Transverse colon (tissue), 4 donors: ENCODE results near the gene MGAT5. TPM values are rescaled to one million over a fixed set of nuclear protein-coding genes. Genes with fewer than 3 reads are reported as not detected.

ENCODE experiments used
- DNase-seq: peaks from one replicate; pipeline ENCODE4 v3.0.0-alpha.2; 2019
- H3K27ac ChIP-seq, 4 donors: fragments of 200-600 bp; sonication (generic); 2 replicates each; pipeline ENCODE4 v1.5.1; 2016 to 2018; ENCODE audit warnings: inconsistent platforms in 4 of 4
- H3K27me3 ChIP-seq: fragments of 200-600 bp; sonication (generic); 2 replicates; pipeline ENCODE4 v1.5.1; 2017; ENCODE audit warnings: inconsistent platforms
- H3K36me3 ChIP-seq, 4 donors: fragments of 200-600 bp; sonication (generic); 2 replicates each; pipeline ENCODE4 v1.5.1; 2017 to 2019; ENCODE audit warnings: inconsistent platforms in 4 of 4
- H3K4me1 ChIP-seq, 4 donors: fragments of 200-600 bp; sonication (generic); 2 replicates each; pipeline ENCODE4 v1.5.1; 2017 to 2020; ENCODE audit warnings: inconsistent platforms in 4 of 4
- H3K4me3 ChIP-seq, 4 donors: fragments of 200-600 bp; sonication (generic); 1 replicate in 1 of 4; 2 replicates in 3 of 4; pipeline versions ENCODE4 v1.5.1 to v1.6.1; 2017 to 2019; ENCODE audit warnings: inconsistent platforms in 4 of 4
- H3K9me3 ChIP-seq, 2 donors: fragments of 200-600 bp; sonication (generic); 2 replicates each; pipeline ENCODE4 v1.5.1; 2017 to 2019; ENCODE audit warnings: inconsistent platforms in 2 of 2
- EP300 ChIP-seq: sonication (generic); formaldehyde crosslinking; IDR thresholded peaks from one replicate; pipeline ENCODE4 v1.6.1; 2017; ENCODE audit warnings: antibody characterized with exemption, low read depth
- POLR2A ChIP-seq: fragments of 450-650 bp; IDR thresholded peaks from one replicate; pipeline ENCODE4 v1.6.1; 2016; ENCODE audit warnings: antibody characterized with exemption, mild to moderate bottlenecking, moderate library complexity
- POLR2AphosphoS5 ChIP-seq, 3 donors: sonication (generic); formaldehyde crosslinking; IDR thresholded peaks; one replicate each; pipeline ENCODE4 v1.6.1; 2016; ENCODE audit warnings: antibody characterized with exemption in 3 of 3
- WGBS, 2 donors: methylation state at CpG; one replicate each; pipeline ENCODE4 v1.1.5; 2018; ENCODE audit warnings: low coverage in 1 of 2; 5-methylcytosine and 5-hydroxymethylcytosine counted together
- in situ Hi-C, 4 donors: fragments of 200-750 bp; cut with MboI; loops; one replicate each; pipeline versions ENCODE4 v1.15.0 to v1.15.1; 2017; ENCODE audit warnings: low sequenced_read_pairs in 3 of 4, low pct_ligation_motif_present in 1 of 4, low pct_unique_long_range_greater_than_20kb in 1 of 4
- intact Hi-C: fragments of 100-400 bp; cut with DNase I; formaldehyde crosslinking; loops from one replicate; pipeline ENCODE4 v1.15.1; 2023; ENCODE audit warnings: low total_unique reads
- total RNA-seq, 4 donors: library from RNA; depleted of rRNA; stranded (reverse); fragments of >200 nt; gene quantifications; one replicate each; pipeline ENCODE4 v1.1.0, GENCODE V29; 2016
- TF ChIP-seq, protein P1 (sequence below), 5 experiments: fragments of 200-600 bp in 3 of 5; fragments of 450-650 bp in 2 of 5; sonication (generic) in 3 of 5; IDR thresholded peaks; 1 replicate in 2 of 5; 2 replicates in 3 of 5; pipeline ENCODE4 v1.5.1; 2016 to 2017; ENCODE audit warnings: antibody characterized with exemption in 5 of 5, inconsistent platforms in 3 of 5, mild to moderate bottlenecking in 2 of 5, moderate library complexity in 1 of 5

MGAT5 gene
- total RNA-seq, 4 donors from 2014 or later = 23.6 to 67.6 (median 55.2) TPM

DNA sequence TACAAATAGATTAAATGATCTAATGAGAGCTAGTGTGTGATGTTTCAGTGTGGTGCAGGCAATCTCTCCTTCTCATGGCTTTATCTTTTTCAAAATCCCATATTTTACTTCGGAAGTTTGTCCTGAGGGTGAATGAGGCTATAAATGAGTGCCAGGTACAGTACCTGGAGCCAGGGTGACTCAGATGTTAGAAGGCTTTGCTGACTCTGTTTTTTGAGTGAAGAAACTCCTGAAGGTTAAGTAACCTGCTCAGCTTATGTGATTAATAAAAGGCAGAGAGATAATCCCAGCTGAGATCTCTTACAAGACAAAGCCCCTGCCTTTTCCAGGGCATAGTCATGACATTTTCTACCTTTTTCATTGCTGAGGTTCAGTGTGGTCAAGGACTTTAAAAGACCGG lies 52.6 kb downstream of the MGAT5 start:
- intact Hi-C loops = no loop called here
- H3K27ac ChIP-seq = no peak overlapping the region
- no peaks in the 10 kb centered on the region for H3K9me3 ChIP-seq
- peaks cover 0 to 7% (median 5%) of the 10 kb centered on the region in 4 donors for H3K4me1 ChIP-seq
- H3K36me3 ChIP-seq = no peaks in the 10 kb centered on the region
- in situ Hi-C loops = no loop called here
- TF ChIP-seq, protein P1, sequence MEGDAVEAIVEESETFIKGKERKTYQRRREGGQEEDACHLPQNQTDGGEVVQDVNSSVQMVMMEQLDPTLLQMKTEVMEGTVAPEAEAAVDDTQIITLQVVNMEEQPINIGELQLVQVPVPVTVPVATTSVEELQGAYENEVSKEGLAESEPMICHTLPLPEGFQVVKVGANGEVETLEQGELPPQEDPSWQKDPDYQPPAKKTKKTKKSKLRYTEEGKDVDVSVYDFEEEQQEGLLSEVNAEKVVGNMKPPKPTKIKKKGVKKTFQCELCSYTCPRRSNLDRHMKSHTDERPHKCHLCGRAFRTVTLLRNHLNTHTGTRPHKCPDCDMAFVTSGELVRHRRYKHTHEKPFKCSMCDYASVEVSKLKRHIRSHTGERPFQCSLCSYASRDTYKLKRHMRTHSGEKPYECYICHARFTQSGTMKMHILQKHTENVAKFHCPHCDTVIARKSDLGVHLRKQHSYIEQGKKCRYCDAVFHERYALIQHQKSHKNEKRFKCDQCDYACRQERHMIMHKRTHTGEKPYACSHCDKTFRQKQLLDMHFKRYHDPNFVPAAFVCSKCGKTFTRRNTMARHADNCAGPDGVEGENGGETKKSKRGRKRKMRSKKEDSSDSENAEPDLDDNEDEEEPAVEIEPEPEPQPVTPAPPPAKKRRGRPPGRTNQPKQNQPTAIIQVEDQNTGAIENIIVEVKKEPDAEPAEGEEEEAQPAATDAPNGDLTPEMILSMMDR (IDR thresholded peaks at IDR 0.05) = no peak
- TF ChIP-seq EP300 = no peak
- TF ChIP-seq POLR2AphosphoS5 (IDR thresholded peaks at IDR 0.05) = no peak
- TF ChIP-seq POLR2A = no peak
- H3K4me3 ChIP-seq = no peak overlapping the region
- 90 to 100% methylated on average over 2 of the region's 2 CpGs for WGBS, 2 donors
- no peak for DNase-seq
- no peaks in the 10 kb centered on the region for H3K27me3 ChIP-seq

DNA sequence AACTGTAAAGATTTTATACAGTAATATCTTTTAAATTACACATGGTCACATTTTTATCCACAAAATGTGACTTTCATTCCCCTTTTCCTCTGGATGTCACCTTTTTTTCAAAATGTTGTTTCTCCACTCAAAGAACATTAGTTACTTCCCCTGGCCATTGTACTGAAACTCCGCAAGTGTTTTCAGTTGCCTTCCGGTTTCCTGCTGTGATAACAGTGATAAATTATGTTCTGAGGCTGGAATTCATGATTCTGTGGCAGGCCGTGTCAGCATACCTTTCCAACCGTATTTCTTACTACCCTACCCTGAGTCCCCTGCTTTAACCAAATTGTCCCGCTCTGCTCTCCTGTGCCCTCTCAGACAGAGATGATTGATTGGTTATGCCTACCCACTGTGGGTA lies 53.5 kb downstream of the MGAT5 start:
- H3K4me3 ChIP-seq = no peak overlapping the region
- WGBS, 2 donors = 83 to 87% methylated on average over 5 of the region's 5 CpGs
- no peaks in the 10 kb centered on the region for H3K27me3 ChIP-seq
- in situ Hi-C loops (no loop called here), intact Hi-C loops (no loop called here)
- no peaks in the 10 kb centered on the region for H3K9me3 ChIP-seq
- DNase-seq = no peak
- TF ChIP-seq, protein P1 (IDR thresholded peaks at IDR 0.05) = no peak
- TF ChIP-seq POLR2A (no peak), EP300 (no peak), POLR2AphosphoS5 (IDR thresholded peaks at IDR 0.05) (no peak)
- no peaks in the 10 kb centered on the region for H3K36me3 ChIP-seq
- no peak overlapping the region for H3K27ac ChIP-seq
- H3K4me1 ChIP-seq = no peaks in the 10 kb centered on the region

DNA sequence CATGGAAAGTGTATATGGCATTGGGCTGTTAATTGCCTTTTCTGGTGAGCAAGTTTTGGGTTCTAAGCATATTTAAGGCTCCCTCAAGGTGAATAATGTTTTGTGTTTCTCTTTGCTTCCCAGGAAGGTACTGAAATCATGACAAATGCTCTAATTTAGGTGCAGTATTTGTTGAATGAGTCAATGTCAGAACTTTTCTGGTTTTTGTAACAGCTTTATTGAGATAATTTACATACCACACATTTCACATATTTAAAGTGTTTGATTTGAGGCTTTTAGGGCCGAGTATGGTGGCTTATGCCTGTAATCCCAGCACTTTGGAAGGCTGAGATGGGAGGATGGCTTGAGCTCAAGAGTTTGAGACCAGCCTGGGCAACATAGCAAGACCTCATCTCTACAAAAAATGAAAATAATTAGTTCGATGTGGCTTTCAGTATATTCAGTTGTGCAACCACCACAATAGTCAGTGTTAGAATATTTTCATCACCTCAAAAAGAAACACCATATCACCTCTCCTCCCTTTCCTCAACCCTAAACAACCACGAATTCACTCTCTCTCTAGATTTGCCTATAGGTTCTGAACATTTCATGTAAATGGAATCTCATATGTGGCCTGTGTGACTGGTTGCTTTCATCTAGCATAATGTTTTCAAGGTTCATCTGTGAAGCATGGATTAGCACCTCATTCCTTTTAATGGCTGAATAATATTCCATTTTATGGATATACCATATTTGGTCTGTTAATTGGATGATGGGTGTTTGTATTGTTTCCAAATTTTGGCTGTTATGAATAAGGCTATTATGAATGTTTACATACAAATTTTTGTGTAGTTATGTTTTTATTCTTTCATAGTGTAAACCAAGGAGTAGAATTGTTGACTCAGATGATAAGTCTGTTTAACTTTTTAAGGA lies 54.9 kb downstream of the MGAT5 start:
- in situ Hi-C loops (no loop called here), intact Hi-C loops (no loop called here)
- WGBS, 2 donors = 76 to 82% methylated on average over 3 of the region's 3 CpGs
- no peaks in the 10 kb centered on the region for H3K4me1 ChIP-seq
- H3K27ac ChIP-seq = no peak overlapping the region
- no peaks in the 10 kb centered on the region for H3K27me3 ChIP-seq
- no peaks in the 10 kb centered on the region for H3K36me3 ChIP-seq
- no peak for DNase-seq
- no peak overlapping the region for H3K4me3 ChIP-seq
- no peak for TF ChIP-seq POLR2A
- TF ChIP-seq, protein P1 (IDR thresholded peaks at IDR 0.05) = no peak
- no peak for TF ChIP-seq EP300
- TF ChIP-seq POLR2AphosphoS5 (IDR thresholded peaks at IDR 0.05) = no peak
- no peaks in the 10 kb centered on the region for H3K9me3 ChIP-seq

DNA sequence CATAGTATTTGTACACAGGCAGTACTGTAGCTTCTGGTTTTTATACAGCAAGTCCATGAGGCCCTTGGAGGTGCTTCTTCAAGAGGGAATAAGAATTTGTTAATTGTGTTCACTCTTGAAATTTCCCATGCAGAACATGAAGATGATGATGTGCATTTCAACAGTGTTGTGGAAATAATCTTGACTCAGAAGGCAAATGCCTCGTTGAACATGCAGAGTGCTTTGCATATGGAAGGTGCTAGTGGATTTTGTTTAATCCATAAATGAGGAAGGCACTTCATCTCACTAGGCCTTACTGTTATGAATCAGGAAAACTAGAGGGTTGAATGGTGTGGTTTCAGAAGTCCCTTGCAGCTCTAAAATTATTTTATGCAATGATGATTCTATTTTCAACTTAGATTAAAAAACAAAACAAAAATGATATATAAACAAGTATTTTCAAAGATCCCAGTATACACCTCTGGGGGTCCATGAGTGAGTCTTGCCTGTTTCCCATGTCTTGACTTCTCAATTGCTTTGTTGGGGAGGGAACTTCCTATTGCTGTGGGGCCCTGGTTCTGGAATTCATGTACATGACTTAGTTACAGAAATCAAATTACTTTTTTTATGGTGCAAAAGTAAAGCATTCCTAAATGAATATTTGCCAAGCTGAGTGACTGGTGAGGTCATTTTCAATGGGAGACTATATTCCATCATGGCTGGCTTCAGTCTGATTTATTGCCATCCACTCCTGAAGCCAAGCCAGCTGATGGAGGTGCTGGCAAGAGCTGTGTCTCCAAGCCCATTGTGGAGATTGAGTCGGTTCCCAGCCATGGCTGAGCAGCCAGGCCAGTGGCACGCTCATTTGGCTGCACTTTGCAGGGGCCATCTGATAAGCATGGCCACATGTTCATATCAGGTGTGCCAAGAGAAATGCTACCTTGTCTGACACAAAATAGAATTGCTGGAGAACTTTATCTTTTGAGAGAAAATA lies 56.5 kb downstream of the MGAT5 start:
- TF ChIP-seq EP300 (no peak), POLR2AphosphoS5 (IDR thresholded peaks at IDR 0.05) (no peak), POLR2A (no peak)
- TF ChIP-seq, protein P1 (IDR thresholded peaks at IDR 0.05) = no peak
- Histone ChIP-seq H3K27ac (no peak overlapping the region), H3K4me1 (peaks cover 0 to 8% (median 0%) of the 10 kb centered on the region in 4 donors), H3K27me3 (no peaks in the 10 kb centered on the region), H3K9me3 (no peaks in the 10 kb centered on the region), H3K36me3 (no peaks in the 10 kb centered on the region), H3K4me3 (no peak overlapping the region)
- intact Hi-C loops (no loop called here), in situ Hi-C loops (no loop called here)
- WGBS, 2 donors = 80 to 81% methylated on average over 1 to 3 of the region's 3 CpGs
- DNase-seq = no peak
